Central memory CD8-positive, alpha-beta T cell (primary cell): ENCODE data around the gene ADTRP.

Experiments used
- ATAC-seq: fragments of 150-1000 bp; cut with Tn5 transposase; replicated peaks from 2 replicates; pipeline ENCODE4 v1.10.0; 2022; ENCODE audit warnings: mild to moderate bottlenecking, moderate FRiP score, moderate number of reproducible peaks; ENCODE audit not compliant: poor library complexity, severe bottlenecking; ENCODE audit errors: extremely low read depth
- DNase-seq, 2 donors: peaks; one replicate each; pipeline ENCODE4 v3.0.0; 2021; ENCODE audit warnings: low spot score in 2 of 2
- H3K27ac Mint-ChIP-seq: one replicate; pipeline ENCODE4 v1.8.0; 2022; ENCODE audit warnings: low read depth, mild to moderate bottlenecking, moderate library complexity, mixed read lengths
- H3K27me3 Mint-ChIP-seq: one replicate; pipeline ENCODE4 v1.8.0; 2022; ENCODE audit warnings: mixed read lengths
- H3K36me3 Mint-ChIP-seq: one replicate; pipeline ENCODE4 v1.8.0; 2022; ENCODE audit warnings: mild to moderate bottlenecking, moderate library complexity, mixed read lengths; ENCODE audit not compliant: insufficient read depth
- H3K4me1 Mint-ChIP-seq: one replicate; pipeline ENCODE4 v1.8.0; 2022; ENCODE audit warnings: mixed read lengths
- H3K4me3 Mint-ChIP-seq: one replicate; pipeline ENCODE4 v1.8.0; 2022; ENCODE audit warnings: mild to moderate bottlenecking, moderate library complexity, mixed read lengths
- H3K9me3 Mint-ChIP-seq: one replicate; pipeline ENCODE4 v1.8.0; 2022; ENCODE audit warnings: mixed read lengths

ADTRP gene, protein sequence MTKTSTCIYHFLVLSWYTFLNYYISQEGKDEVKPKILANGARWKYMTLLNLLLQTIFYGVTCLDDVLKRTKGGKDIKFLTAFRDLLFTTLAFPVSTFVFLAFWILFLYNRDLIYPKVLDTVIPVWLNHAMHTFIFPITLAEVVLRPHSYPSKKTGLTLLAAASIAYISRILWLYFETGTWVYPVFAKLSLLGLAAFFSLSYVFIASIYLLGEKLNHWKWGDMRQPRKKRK

DNA sequence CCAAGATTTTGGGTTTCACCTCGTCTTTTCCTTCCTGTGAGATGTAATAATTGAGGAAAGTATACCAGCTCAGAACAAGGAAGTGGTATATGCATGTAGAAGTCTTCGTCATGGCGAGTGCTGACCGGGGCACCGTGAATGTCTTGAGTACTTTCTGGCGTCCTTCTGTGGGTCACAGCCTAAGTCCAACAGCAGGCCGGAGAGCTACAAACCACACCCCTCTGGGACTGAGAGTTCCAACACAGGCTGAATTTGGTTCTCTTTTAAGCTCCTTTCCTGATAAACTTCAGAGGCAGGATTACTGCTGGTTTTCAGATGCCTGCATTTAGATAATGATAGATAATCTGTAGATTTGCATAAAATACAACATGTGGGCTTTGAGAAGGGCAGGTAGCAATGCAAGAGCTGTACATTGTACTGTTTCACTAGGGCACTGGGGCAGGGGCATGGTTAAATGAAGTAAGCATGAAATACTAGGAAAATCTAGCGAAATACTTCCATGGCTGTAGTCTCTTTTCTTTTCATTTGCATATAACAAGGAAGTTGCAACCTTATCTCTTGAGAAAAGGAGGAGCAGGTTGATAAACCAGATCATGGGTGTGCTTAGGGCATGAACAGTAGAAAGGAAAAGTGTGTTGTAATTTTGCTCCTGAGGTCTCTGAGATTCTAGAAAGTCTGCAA, at the start of gene ADTRP:
TSS of gene ADTRP (minus strand) at position 156 of the 681 bp plus-strand sequence. CDS start at position 112, 44 bp downstream.
- no peak within 1 kb of the TSS for H3K27ac Mint-ChIP-seq
- peaks cover 26% of the 10 kb centered on the region for H3K27me3 Mint-ChIP-seq
- H3K4me1 Mint-ChIP-seq = no peaks in the 10 kb centered on the region
- ATAC-seq (no peak), DNase-seq (no peak)
- no peaks in the 10 kb centered on the region for H3K9me3 Mint-ChIP-seq
- H3K36me3 Mint-ChIP-seq = no peaks in the 10 kb centered on the region
- H3K4me3 Mint-ChIP-seq = no peak within 1 kb of the TSS

DNA sequence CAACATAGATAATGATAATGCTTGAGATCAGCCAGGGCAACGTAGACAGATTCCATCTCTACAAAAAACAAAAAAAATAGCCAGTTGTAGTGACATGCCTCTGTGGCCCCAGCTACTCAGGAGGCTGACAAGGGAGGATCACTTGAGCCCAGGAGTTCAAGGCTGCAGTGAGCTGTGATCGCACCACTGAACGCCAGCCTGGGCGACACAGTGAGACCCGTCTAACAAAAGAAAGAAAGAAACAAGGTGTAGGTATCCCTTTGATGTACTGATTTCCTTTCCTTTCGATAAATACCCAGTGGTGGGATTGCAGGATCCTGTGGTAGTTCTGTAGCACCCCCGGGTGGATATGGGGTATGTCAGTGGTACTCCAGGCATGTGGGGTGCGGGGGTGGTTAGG, 48.2 kb upstream of the ADTRP start:
- peaks cover 4% of the 10 kb centered on the region for H3K36me3 Mint-ChIP-seq
- no peaks in the 10 kb centered on the region for H3K9me3 Mint-ChIP-seq
- no peaks in the 10 kb centered on the region for H3K4me1 Mint-ChIP-seq
- no peak for DNase-seq
- peaks cover 66% of the 10 kb centered on the region for H3K27me3 Mint-ChIP-seq
- no peak overlapping the region for H3K4me3 Mint-ChIP-seq
- H3K27ac Mint-ChIP-seq = no peak overlapping the region
- no peak for ATAC-seq

DNA sequence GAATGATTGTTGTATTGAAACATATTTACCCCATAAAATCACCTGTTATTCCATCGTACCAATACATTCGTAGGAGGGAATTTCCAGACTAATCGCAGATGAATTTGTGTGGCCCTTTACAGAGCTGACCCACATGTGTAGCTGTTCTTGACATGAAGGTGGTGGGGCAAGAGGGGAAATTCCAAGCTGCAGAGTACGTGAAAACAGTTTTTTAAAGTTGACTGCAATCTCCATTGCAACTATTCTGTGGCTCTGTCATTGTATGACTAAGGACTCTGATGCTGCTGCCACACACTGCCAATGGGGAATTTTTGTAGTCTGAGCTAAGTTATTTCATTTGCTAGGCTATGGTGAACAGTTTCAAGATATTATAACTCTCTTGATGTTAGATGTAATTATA, 46.4 kb upstream of the ADTRP start:
- Mint-ChIP-seq H3K36me3 (peaks cover 4% of the 10 kb centered on the region), H3K9me3 (no peaks in the 10 kb centered on the region), H3K27me3 (peaks cover 49% of the 10 kb centered on the region), H3K4me1 (no peaks in the 10 kb centered on the region), H3K4me3 (no peak overlapping the region), H3K27ac (no peak overlapping the region)
- no peak for DNase-seq
- ATAC-seq = no peak

DNA sequence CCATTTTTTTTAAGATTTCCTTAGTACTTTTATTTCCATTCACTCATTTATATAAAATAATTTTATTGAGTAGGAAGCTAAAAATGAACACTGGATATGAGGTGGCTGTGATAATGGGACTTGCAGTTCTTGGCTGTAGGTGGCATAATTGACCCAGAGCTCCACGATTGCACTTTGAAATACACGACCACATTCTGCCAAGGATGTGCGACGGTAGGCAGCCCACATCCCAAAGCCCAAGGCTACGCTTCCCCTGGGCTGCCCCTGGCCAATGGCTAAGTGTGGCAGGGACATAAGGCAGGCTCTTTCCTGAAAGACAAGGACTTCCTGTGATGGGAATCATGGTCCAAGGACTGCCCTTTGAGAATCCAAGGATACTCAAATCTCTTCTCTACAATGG, 43.7 kb upstream of the ADTRP start:
- no peaks in the 10 kb centered on the region for H3K9me3 Mint-ChIP-seq
- peaks cover 34% of the 10 kb centered on the region for H3K27me3 Mint-ChIP-seq
- ATAC-seq (no peak), DNase-seq (no peak)
- H3K4me3 Mint-ChIP-seq = no peak overlapping the region
- no peak overlapping the region for H3K27ac Mint-ChIP-seq
- H3K36me3 Mint-ChIP-seq = peaks cover 4% of the 10 kb centered on the region
- H3K4me1 Mint-ChIP-seq = no peaks in the 10 kb centered on the region

DNA sequence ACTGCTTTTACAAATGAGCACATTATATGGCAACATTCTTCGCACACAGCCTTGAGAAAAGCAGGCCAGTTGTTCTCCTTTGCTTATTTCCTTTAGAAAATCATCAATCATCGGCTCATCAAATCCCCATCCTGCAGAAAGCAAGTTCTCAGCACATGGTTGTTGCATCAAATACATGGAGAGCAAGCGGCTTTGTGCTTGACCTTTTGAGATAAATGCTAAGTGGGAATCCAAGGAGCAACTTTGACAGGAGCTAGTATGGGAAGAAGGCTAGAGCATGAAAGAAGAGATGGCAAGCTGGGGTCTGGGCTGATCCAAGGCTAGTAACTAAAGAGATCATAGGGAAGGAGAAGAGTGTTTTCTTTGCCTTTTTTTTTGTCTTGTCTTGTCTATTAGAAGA, 43.2 kb upstream of the ADTRP start:
- ATAC-seq (no peak), DNase-seq (no peak)
- Mint-ChIP-seq H3K4me3 (no peak overlapping the region), H3K36me3 (peaks cover 4% of the 10 kb centered on the region), H3K4me1 (no peaks in the 10 kb centered on the region), H3K27ac (no peak overlapping the region), H3K9me3 (no peaks in the 10 kb centered on the region), H3K27me3 (peaks cover 28% of the 10 kb centered on the region)

DNA sequence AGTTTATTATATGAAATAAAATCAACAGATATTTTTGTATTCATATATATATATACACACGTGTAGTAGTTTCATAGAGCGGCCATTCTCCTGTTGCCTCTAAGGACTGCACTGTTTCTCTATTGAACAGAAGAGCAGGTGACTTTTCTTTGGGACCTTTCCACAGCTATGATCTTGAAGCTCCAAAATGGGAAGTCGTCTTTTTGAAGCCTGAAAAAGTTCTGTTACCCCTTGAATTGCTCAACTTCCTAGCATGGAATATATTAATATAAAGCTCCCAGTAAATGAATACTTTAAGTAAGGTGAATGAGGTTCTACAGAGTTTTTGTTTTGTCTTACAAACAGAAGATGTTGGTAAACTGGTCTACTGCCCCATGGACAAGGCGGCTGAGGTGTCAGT, 42.2 kb upstream of the ADTRP start:
- no peaks in the 10 kb centered on the region for H3K4me1 Mint-ChIP-seq
- H3K27me3 Mint-ChIP-seq = peaks cover 25% of the 10 kb centered on the region
- no peak overlapping the region for H3K27ac Mint-ChIP-seq
- no peaks in the 10 kb centered on the region for H3K9me3 Mint-ChIP-seq
- no peak for ATAC-seq
- no peak for DNase-seq
- H3K4me3 Mint-ChIP-seq = no peak overlapping the region
- peaks cover 4% of the 10 kb centered on the region for H3K36me3 Mint-ChIP-seq

DNA sequence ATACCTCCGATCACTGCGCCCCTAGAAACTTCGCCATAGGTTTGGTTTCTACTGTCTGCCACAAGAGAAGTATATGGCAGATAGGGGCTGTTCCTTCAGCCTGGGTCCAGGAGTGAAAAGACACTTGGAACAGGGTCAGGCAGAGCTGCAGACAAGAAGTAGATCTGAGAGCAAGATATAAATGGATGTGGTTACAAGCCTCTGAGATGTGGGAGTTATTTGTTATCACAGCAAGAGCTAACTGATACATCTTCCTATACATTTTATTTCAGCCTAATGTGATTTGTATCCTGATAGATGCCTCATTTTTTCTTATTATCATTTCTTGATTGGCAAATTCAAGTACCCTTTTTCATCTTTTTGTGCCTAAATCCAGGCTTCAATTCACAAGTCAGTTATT, 40.9 kb upstream of the ADTRP start:
- peaks cover 19% of the 10 kb centered on the region for H3K27me3 Mint-ChIP-seq
- no peak for DNase-seq
- no peaks in the 10 kb centered on the region for H3K4me1 Mint-ChIP-seq
- no peak for ATAC-seq
- H3K27ac Mint-ChIP-seq = no peak overlapping the region
- H3K9me3 Mint-ChIP-seq = no peaks in the 10 kb centered on the region
- H3K36me3 Mint-ChIP-seq = peaks cover 3% of the 10 kb centered on the region
- H3K4me3 Mint-ChIP-seq = no peak overlapping the region

DNA sequence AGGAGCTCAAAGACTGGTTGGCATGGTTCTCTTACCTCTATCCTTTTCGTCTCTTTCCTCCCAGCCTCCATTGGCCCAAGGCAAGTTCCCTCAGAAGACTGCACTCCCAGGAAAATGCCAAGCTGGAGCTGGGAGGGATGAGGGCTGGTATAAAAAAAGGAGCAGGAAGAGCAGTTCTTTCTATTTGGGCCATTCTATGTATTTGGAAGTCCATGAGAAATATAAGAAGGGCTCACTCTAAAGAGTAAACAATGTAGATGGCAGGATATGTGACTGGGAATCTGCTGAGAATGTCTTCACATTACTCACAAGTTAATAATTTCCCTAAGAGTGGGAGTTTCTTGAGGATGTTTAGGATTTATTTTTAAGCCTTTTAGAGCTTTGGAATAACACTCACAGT, 36.6 kb upstream of the ADTRP start:
- Mint-ChIP-seq H3K36me3 (no peaks in the 10 kb centered on the region), H3K27me3 (peaks cover 14% of the 10 kb centered on the region), H3K4me3 (no peak overlapping the region), H3K9me3 (no peaks in the 10 kb centered on the region), H3K27ac (no peak overlapping the region), H3K4me1 (no peaks in the 10 kb centered on the region)
- ATAC-seq (no peak), DNase-seq (no peak)

DNA sequence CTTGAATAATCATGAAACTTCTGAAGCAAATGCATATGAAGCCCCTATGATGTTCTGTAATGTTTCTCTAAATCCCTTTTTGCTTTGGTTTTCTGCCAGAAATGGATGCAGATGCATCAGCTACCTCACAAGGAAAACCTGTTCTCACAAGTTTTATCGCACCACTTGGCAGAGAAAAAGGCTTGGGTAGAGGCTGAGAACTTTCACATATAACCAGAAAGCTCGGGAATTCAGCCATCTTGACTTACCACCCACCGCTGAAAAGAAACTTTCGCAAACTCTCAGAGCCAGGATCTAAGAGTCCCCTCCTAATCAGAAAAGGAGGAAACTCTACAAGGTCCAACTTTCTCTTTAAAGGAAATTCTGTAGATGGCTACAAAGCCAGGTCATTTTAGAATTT, 36.2 kb upstream of the ADTRP start:
- Mint-ChIP-seq H3K9me3 (no peaks in the 10 kb centered on the region), H3K27ac (no peak overlapping the region), H3K4me3 (no peak overlapping the region), H3K36me3 (no peaks in the 10 kb centered on the region), H3K4me1 (no peaks in the 10 kb centered on the region), H3K27me3 (peaks cover 14% of the 10 kb centered on the region)
- no peak for DNase-seq
- no peak for ATAC-seq

DNA sequence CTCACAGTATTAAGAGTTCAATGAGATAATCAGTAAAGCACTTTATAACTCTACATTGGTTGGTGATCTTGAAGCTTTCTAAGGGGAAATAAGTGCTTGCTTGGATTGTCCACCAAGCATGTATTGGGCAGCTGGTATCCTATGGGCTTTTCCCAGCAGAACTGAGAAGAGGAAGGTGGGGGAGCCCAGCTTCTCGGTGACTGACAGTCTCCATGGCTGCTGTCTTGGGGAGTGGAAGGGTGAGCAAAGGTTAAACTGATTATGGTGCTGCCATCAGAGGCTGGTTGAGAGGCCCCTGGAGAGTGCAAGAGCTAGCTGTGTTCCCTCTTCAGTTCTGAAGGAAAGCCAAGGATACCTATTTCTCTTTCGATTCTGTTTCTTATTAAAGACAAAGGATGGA, 35.5 kb upstream of the ADTRP start:
- Mint-ChIP-seq H3K27ac (no peak overlapping the region), H3K27me3 (peaks cover 16% of the 10 kb centered on the region), H3K36me3 (no peaks in the 10 kb centered on the region), H3K4me3 (no peak overlapping the region), H3K4me1 (no peaks in the 10 kb centered on the region), H3K9me3 (no peaks in the 10 kb centered on the region)
- no peak for ATAC-seq
- DNase-seq = no peak

DNA sequence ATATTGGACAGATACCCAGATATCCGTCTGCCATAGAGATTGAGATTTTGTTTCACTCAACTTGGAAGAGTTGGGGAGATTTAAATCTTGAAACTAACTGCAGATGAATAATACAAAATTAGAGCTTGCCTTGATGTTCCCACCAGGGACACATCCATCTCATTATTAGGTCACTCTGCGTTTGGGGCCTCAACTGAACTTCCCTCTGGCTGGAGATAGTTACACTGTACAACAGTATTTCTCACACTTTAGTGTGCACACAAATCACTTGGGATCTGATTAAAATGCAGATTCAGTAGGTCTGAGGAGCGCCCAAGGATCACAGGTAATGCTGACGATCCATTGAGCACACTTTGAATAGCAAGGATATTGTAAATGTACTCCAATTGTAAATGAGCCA, 35.0 kb upstream of the ADTRP start:
- H3K4me3 Mint-ChIP-seq = no peak overlapping the region
- ATAC-seq (no peak), DNase-seq (no peak)
- H3K27me3 Mint-ChIP-seq = peaks cover 21% of the 10 kb centered on the region
- H3K27ac Mint-ChIP-seq = no peak overlapping the region
- H3K4me1 Mint-ChIP-seq = no peaks in the 10 kb centered on the region
- no peaks in the 10 kb centered on the region for H3K36me3 Mint-ChIP-seq
- H3K9me3 Mint-ChIP-seq = no peaks in the 10 kb centered on the region

DNA sequence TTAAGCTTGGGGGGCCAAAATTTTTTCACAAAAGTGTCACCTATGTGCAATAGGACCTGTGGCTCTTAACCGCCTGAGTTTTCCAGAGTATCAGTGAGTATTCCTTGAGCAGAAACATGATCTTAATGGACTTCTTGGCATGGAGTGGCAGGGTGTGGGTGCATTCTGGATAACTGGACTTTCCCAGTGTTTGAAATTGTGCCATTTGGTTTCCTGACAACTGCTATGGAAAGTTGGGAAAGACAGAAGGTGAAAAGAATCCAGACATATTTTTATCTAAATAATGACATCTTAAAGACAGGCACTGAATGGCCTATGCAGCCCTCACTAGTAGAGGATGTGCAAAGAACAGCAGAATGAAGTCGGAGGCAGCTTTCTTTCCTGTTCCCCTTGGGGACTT, 34.3 kb upstream of the ADTRP start:
- Mint-ChIP-seq H3K36me3 (no peaks in the 10 kb centered on the region), H3K9me3 (no peaks in the 10 kb centered on the region), H3K4me3 (no peak overlapping the region), H3K27ac (no peak overlapping the region), H3K27me3 (peaks cover 28% of the 10 kb centered on the region), H3K4me1 (no peaks in the 10 kb centered on the region)
- DNase-seq = no peak
- no peak for ATAC-seq

DNA sequence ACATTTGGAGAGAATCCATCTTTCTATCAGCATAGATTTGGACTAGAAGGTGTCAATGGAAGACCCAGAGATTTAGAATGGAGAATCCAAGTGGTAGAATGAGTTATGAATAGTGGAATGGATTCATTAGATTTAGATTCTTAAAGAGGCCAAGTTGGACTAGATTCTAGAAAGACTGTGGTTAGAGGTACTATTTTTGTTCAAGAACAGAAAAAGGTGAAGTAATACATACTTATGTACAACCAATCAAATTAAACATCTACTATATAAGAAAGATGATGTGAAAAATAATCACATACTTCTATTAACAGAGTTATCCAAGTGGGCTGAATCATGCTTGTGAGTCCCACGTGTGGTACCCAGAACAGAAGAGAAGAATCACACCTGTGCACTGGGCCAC, 33.8 kb upstream of the ADTRP start:
- H3K9me3 Mint-ChIP-seq = no peaks in the 10 kb centered on the region
- peaks cover 33% of the 10 kb centered on the region for H3K27me3 Mint-ChIP-seq
- H3K27ac Mint-ChIP-seq = no peak overlapping the region
- H3K36me3 Mint-ChIP-seq = no peaks in the 10 kb centered on the region
- ATAC-seq (no peak), DNase-seq (no peak)
- H3K4me1 Mint-ChIP-seq = no peaks in the 10 kb centered on the region
- H3K4me3 Mint-ChIP-seq = no peak overlapping the region
